K562 (cell line): ENCODE data around the gene PCF11. TPM values are rescaled to one million over a fixed set of nuclear protein-coding genes. Genes with fewer than 3 reads are reported as not detected.

ENCODE experiments used
- AFF1 ChIP-seq, 2 experiments: fragments of 450-650 bp; IDR thresholded peaks; 2 replicates each; pipeline ENCODE4 v1.6.1; 2018; ENCODE audit warnings: mild to moderate bottlenecking in 2 of 2, low read depth in 1 of 2; ENCODE audit not compliant: partially characterized antibody in 2 of 2
- ARID4B ChIP-seq: sonication (generic); formaldehyde crosslinking; IDR thresholded peaks from 2 replicates; pipeline ENCODE4 v1.8.0; 2022; ENCODE audit warnings: mild to moderate bottlenecking, missing genetic modification reagents
- CBFA2T3 ChIP-seq: fragments of 450-650 bp; IDR thresholded peaks from 2 replicates; pipeline ENCODE4 v1.6.1; 2017
- CBX2 ChIP-seq: fragments of 200-600 bp; sonication (generic); IDR thresholded peaks from one replicate; pipeline ENCODE4 v1.6.1; 2012; ENCODE audit warnings: mild to moderate bottlenecking, low read length, inconsistent platforms; ENCODE audit not compliant: insufficient read depth, poor library complexity, severe bottlenecking
- CREB1 ChIP-seq, 2 experiments: sonication (generic) in 1 of 2; formaldehyde crosslinking in 1 of 2; IDR thresholded peaks; 2 replicates each; pipeline versions ENCODE4 v1.6.1 to v1.8.0; 2012 to 2022; ENCODE audit warnings: inconsistent platforms in 1 of 2, mild to moderate bottlenecking in 1 of 2, missing genetic modification reagents in 1 of 2, moderate library complexity in 1 of 2
- E2F1 ChIP-seq: sonication (generic); formaldehyde crosslinking; IDR thresholded peaks from 2 replicates; pipeline ENCODE4 v1.8.1; 2023; ENCODE audit warnings: mild to moderate bottlenecking, missing genetic modification reagents, moderate library complexity
- HNRNPK ChIP-seq: fragments of 200-400 bp; formaldehyde crosslinking; IDR thresholded peaks from one replicate; pipeline ENCODE4 v1.6.1; 2018; ENCODE audit warnings: mild to moderate bottlenecking, low read depth, low read length; ENCODE audit not compliant: poor library complexity, severe bottlenecking
- RBM17 ChIP-seq: fragments of 200-400 bp; formaldehyde crosslinking; IDR thresholded peaks from 2 replicates; pipeline ENCODE4 v1.6.1; 2017; ENCODE audit warnings: low read depth, mild to moderate bottlenecking, low read length, borderline replicate concordance
- RUNX1 ChIP-seq: sonication (generic); IDR thresholded peaks from 2 replicates; pipeline ENCODE4 v1.6.1; 2016; ENCODE audit warnings: antibody characterized with exemption, low read depth
- TSHZ1 ChIP-seq: fragments of 250-450 bp; sonication (Bioruptor Pico); IDR thresholded peaks from 2 replicates; pipeline ENCODE4 v1.4.0; 2020; ENCODE audit warnings: mild to moderate bottlenecking, moderate library complexity
- U2AF2 ChIP-seq: fragments of 200-400 bp; formaldehyde crosslinking; optimal IDR thresholded peaks from 2 replicates; pipeline ENCODE3; 2017; ENCODE audit warnings: low read depth, mild to moderate bottlenecking, low read length
- ZKSCAN3 ChIP-seq: fragments of 250-450 bp; sonication (Bioruptor Pico); IDR thresholded peaks from 2 replicates; pipeline ENCODE4 v1.4.0; 2020
- ZNF76 ChIP-seq: fragments of 250-450 bp; sonication (Bioruptor Pico); IDR thresholded peaks from 2 replicates; pipeline ENCODE4 v1.4.0; 2020; ENCODE audit warnings: mild to moderate bottlenecking, moderate library complexity, borderline replicate concordance
- polyA plus RNA-seq, 8 experiments: library from polyadenylated mRNA; depleted of rRNA in 4 of 8; stranded (reverse) in 5 of 8; unstranded in 3 of 8; fragments of >200 nt; fragmentation: Nextera tagmentation in 2 of 8; fragmentation: Illumina TruSeq in 1 of 8; extraction: Ambion mirVana in 2 of 8; extraction: Trizol in 1 of 8; gene quantifications; 2 replicates each; pipeline versions ENCODE4 v1.2.1 to v1.2.3, GENCODE V29; 2011 to 2014; ENCODE audit warnings: inconsistent platforms in 1 of 8, missing spikeins in 1 of 8
- total RNA-seq, 7 experiments: library from RNA; depleted of rRNA in 6 of 7; stranded (reverse); fragments of >200 nt in 6 of 7; fragmentation: Illumina TruSeq in 2 of 7; extraction: Trizol in 2 of 7; gene quantifications; 2 replicates each; pipeline versions ENCODE4 v1.2.1 to v1.2.3, GENCODE V29; 2011 to 2021; ENCODE audit warnings: low replicate concordance in 1 of 7

The PCF11 gene
- total and polyA plus RNA-seq, 9 of the 15 experiments (the other 6 are each of a cell fraction or from before 2014, with no cell fraction given): 9.3 to 91.6 (median 54.4) TPM

GRCh38 chr11:83140691-83141455, 16.1 kb upstream of the PCF11 start (continued):
- TF ChIP-seq AFF1 (IDR thresholded peaks at IDR 0.05; ENCODE audit: low read depth in 1 of 2, partially characterized antibody in 2 of 2) (no peak), CBX2 (no peak), ARID4B (CRISPR knock-in tag) (no peak), TSHZ1 (no peak), CBFA2T3 (peak; percentile 45; the same call in 1 of the 2 replicates), ZNF76 (CRISPR knock-in tag) (no peak), E2F1 (CRISPR knock-in tag) (no peak), HNRNPK (no peak), ZKSCAN3 (no peak), CREB1 (IDR thresholded peaks at IDR 0.05) (no peak), CREB1 (CRISPR knock-in tag; IDR thresholded peaks at IDR 0.05) (no peak), U2AF2 (no peak), RUNX1 (no peak), RBM17 (no peak)
